Inferior parietal cortex (tissue), 1 donor: ENCODE measurements around the gene GPR65.
A peak's percentile ranks its signal among the peaks of the same experiment; 100 is the strongest.
"Not testable (repeated sequence)": the region's sequence is repeated elsewhere in the genome, so short reads cannot be mapped to it uniquely, and the experiment has no call there.

ENCODE experiments used
- DNase-seq: peaks from one replicate; pipeline ENCODE4 v3.0.0-alpha.2; 2016; ENCODE audit errors: extremely low spot score

Gene GPR65

GRCh38 chr14:88003425-88003824 is 1.5 kb upstream of the GPR65 start:
- no peak for DNase-seq

DNA sequence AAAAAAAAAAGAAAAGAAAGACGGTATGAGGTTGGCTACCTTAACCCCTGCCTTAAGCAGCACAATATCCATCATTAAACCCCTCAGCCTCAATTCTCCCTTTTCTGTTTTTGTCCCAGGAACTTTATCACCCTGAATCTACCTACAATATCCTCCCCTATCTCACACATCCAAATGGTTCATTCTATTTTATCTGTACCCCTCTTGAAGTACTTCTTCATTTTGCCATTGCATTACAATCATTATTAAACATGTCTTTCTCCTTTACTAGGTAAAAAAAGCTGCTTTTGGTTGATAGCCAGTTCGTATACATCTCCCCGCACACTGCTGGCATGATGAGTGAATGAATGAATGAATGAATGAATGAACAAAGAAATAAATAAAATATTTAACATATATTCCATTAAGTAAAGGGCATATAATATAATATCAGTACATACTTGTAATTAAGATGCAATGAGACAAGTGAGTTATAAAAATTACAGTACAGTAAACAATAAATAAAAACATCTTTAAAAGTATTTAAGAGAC is 364 bp upstream of the GPR65 start:
- DNase-seq = no peak

DNA sequence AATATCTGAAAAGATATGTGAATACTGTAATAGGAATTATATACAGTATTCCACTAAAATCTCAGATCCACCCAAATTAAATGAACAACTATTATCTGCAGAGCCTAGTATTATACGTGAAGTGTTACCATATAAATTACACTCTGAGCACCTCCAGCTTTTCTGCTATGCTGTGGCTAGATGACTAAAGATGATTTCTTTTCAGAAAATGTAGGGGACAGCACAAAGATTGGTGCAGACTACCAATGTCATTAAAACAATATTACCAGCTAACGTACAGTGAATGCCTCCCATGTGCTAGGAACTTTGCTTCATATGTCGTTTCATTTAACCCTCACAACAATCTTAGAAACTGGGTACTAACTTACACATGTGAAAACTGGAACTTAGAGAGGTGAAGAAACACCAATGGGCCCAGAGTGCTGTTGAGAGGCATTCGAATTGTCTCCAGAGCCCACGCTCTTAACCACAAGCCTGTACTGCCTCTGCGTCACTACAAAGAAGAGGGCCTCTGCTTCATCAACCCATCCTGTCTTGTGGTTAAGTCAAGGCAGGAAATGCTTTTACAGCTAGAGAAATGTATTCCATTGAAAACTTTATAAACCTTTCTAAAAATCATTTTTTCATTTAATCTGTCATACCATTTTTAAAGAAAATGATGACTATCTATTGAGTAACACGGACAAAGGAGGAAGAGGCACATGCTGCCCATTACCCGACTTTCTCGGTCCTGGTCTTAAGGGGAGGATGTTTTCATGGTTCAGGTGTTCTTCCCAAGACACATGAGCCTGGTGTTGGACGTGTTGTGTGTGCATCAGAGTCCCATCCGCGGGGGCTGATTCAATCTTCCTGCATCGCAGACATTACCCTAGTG is 1.3 kb downstream of the GPR65 start:
- DNase-seq = no peak

- no peak for DNase-seq
These were observed 2.7 kb downstream of the GPR65 start for GRCh38 chr14:88007608-88008007.

DNA sequence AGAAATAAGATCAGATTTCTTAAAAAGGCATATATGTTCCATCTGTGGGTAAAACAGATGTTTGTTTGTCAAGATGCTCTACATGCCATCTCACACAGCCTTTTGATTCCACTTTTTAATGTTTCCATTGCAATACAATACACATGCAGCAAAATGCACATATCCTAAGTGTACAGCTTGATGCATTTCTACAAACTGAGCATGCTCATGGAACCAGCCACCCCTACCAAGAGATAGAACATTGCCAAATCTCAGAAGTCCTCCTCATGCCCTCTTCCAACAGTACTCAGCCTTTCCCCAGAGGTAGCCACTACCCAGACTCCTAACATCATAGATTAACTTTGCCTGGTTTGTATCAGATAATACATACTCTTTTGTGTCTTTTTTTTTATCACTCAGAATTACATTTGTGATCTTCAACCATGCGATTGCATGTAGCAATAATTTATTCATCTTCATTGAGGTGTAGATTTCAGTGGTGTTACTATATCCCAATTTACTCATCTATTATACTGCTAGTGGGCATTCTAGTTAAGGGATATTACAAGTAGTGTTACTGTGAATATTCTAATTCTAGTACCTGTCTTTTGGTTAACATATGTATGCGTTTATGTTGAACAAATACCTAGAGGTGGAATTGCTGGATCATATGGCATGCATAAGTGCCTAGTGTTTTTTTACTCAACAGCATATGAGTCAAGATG is 3.3 kb downstream of the GPR65 start:
- DNase-seq = no peak

- DNase-seq = no peak
These were observed 4.6 kb downstream of the GPR65 start for GRCh38 chr14:88009486-88009885.

GRCh38 chr14:88010331-88010730 is 5.4 kb downstream of the GPR65 start:
- no peak for DNase-seq

GRCh38 chr14:88012495-88012894 is 7.6 kb downstream of the GPR65 start:
- DNase-seq = no peak

- DNase-seq = peak; percentile 84
These were observed 8.9 kb downstream of the GPR65 start for GRCh38 chr14:88013750-88014349.

- DNase-seq = no peak
These were observed 11.8 kb downstream of the GPR65 start for GRCh38 chr14:88016768-88017167.

DNA sequence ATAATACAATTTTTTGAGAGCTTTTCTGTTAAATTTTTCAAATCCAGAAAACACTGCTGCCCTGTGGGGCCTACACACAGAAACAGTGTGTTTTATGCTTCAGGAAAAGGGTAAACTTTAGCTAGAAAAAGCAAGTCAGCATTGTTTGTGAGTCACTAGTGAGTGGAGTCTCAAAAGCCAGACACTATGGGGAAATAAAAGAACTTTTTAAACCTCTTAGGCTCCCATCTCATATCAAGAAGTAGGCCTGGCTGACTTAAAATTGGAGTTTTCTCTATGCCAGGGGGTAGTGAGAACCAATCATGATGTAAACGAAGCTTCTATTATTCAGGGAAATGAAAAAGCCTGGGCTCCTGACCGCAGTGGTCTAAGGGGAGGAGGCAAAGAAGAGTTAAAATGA is 12.6 kb downstream of the GPR65 start:
- no peak for DNase-seq

GRCh38 chr14:88023658-88024187 is 18.8 kb downstream of the GPR65 start:
- DNase-seq = no peak

GRCh38 chr14:88024252-88025086 is 19.5 kb downstream of the GPR65 start:
- DNase-seq = not testable (repeated sequence)

GRCh38 chr14:88025313-88025712 is 20.4 kb downstream of the GPR65 start:
- DNase-seq = no peak

- DNase-seq = no peak
These were observed 22.0 kb downstream of the GPR65 start for GRCh38 chr14:88026890-88027289.

- DNase-seq = no peak
These were observed 24.6 kb downstream of the GPR65 start for GRCh38 chr14:88029500-88029899.

DNA sequence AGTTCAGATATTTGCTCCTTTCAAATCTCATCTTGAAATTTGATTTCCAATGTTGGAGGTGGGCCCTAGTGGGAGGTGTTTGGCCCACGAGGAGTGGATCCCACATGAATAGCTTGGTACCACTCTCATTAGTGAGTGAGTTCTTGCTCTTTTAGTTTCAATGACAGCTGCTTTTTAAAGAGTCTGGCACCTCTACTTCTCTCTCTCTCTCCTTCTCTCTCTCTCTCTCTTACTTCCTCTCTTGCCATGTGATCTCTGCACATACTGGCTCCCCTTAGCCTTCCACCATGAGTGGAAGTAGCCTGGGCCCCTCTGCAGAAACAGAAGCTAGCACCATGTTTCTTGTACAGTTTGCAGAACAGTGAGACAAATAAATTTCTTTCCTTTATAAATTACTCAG is 25.1 kb downstream of the GPR65 start:
- DNase-seq = no peak

DNA sequence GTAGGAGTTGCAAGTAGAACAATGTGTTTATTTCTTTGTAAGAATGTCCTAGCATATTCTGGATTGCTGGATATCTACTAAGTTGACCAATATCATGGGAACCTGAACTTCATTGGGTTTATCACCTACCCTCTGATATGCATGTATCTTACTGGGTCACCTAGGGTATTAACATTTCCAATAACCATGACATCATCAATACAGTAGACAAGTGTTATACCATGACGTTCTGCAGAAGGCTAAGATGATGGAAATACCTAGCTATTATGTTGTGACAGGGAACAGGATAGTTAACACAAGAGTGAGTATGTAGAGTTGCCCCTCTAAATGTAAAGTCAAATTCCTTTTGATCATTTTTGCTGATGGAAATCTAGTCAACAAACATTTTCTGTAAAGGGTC is 26.0 kb downstream of the GPR65 start:
- no peak for DNase-seq

- no peak for DNase-seq
These were observed 27.4 kb downstream of the GPR65 start for GRCh38 chr14:88032373-88032772.

DNA sequence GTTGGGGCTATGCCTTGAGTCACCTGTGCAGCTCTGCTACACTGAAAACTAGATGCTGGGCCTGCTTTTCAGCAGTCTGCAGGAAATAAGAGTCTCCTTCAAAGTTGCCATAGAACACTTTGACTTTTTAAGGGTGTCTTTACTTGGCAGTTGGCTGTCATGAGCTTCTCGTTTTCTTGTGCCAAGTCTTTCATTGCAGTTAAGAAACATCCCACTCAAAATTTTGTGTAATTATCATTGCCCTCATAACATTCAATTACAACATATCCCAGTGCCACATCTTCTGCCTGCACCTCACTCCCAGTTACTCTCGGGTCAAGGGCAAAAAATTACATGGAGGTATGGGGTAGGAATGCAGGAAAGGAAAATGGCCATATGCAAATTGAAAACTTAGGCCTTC is 29.1 kb downstream of the GPR65 start:
- no peak for DNase-seq

GRCh38 chr14:88036422-88036821 is 31.5 kb downstream of the GPR65 start:
- DNase-seq = no peak
